ENCODE data around the gene ENSA. TPM values are rescaled to one million over a fixed set of nuclear protein-coding genes. Genes with fewer than 3 reads are reported as not detected.
A peak's percentile ranks its signal among the peaks of the same experiment; 100 is the strongest.

Gene ENSA
- total and polyA plus RNA-seq, 2 donors (not counting 3 experiments of a cell fraction or from before 2014, with no cell fraction given), result 32.4 to 155 TPM

- H4K20me1 ChIP-seq (replicated peaks; ENCODE audit: control insufficient read depth, extremely low read depth, insufficient read depth, low read length), result peaks cover 36% of the 10 kb centered on the region
- H2AFZ ChIP-seq (ENCODE audit: low read depth, low read length), result no peak overlapping the region
- H3K9me3 ChIP-seq (replicated peaks; ENCODE audit: control insufficient read depth, insufficient read depth, low read length), result no peaks in the 10 kb centered on the region
- peak overlapping the region; percentile 94 for H3K27ac ChIP-seq (ENCODE audit: insufficient read depth, low read depth, low read length)
- intact Hi-C loops (cut with micrococcal nuclease) (loop anchor here (1.0 to 5.0 kb wide), 7 partner anchors 17 to 234 kb away; partner anchors contain the start of genes ENSA and GOLPH3L), dilution Hi-C loops (cut with MboI; ENCODE audit: extremely low pct_ligation_motif_present, low sequenced_read_pairs) (loop anchor here (10.0 kb wide), 1 partner anchor 86 kb away; no protein-coding TSS in a partner anchor)
- DNase-seq (ENCODE audit: low read depth, low spot score) (peak; percentile 91), FAIRE-seq (peak; percentile 93)
- H3K9me1 ChIP-seq (replicated peaks; ENCODE audit: control insufficient read depth, extremely low read depth, insufficient read depth, low read length), result no peaks in the 10 kb centered on the region
- TF ChIP-seq GATA2 (IDR thresholded peaks at IDR 0.05; ENCODE audit: insufficient read depth, insufficient read length, low read depth, low read length), result no peak
- peak; percentile 79 for TF ChIP-seq POLR2A (IDR thresholded peaks at IDR 0.05; ENCODE audit: low read depth, low read length)
- TF ChIP-seq POLR2AphosphoS5 (IDR thresholded peaks at IDR 0.05; ENCODE audit: insufficient read depth, low read depth, low read length), result peak; percentile 87
- peak; percentile 93 for TF ChIP-seq FOS (IDR thresholded peaks at IDR 0.05; ENCODE audit: borderline replicate concordance, insufficient read depth, low read length)
- TF ChIP-seq JUN (IDR thresholded peaks at IDR 0.05; ENCODE audit: borderline replicate concordance, insufficient read depth, insufficient read length, low read depth), result peak; percentile 94
- CTCF ChIA-PET, result interaction anchor here (0.6 to 13.4 kb wide), 12 partner anchors 8 to 235 kb away, joined by 3 to 184 read pairs (median 8); no protein-coding TSS in a partner anchor
- H3K9ac ChIP-seq (replicated peaks; ENCODE audit: extremely low read depth, insufficient read depth, low read length), result peak overlapping the region; percentile 97
- H3K4me2 ChIP-seq (ENCODE audit: insufficient read depth, low read length), result peak overlapping the region; percentile 87
- POLR2A ChIA-PET, result interaction anchor here (1.0 to 3.0 kb wide), 10 partner anchors 10 to 50 kb away, joined by 3 to 43 read pairs (median 10); partner anchors contain the start of gene ENSA
- BruUV-seq (replicated peaks), result TSS peak; percentile 28
- no peaks in the 10 kb centered on the region for H3K27me3 ChIP-seq (ENCODE audit: control insufficient read depth in 2 of 2, insufficient read depth in 2 of 2, low read length in 2 of 2)
- peaks cover 30% of the 10 kb centered on the region for H3K4me1 ChIP-seq (ENCODE audit: control insufficient read depth, extremely low read depth, insufficient read depth, low read length)
- H3K36me3 ChIP-seq (ENCODE audit: control insufficient read depth in 2 of 2, extremely low read depth in 1 of 2, insufficient read depth in 2 of 2, low read length in 2 of 2), result peaks cover 8 to 35% of the 10 kb centered on the region in 2 experiments
- H3K4me3 ChIP-seq (replicated peaks in 1 of 3; ENCODE audit: insufficient read depth in 1 of 3, low read depth in 1 of 3, low read length in 3 of 3), result peak overlapping the region; percentile 91 to 99 (median 92)
- H3K79me2 ChIP-seq (ENCODE audit: control insufficient read depth, insufficient read depth, low read length), result peaks cover 63% of the 10 kb centered on the region
These were observed 50.9 kb downstream of the ENSA start for GRCh38 chr1:150578272-150579109.
